Hepatocyte (in vitro differentiated cells): ENCODE results near the gene CHKA. TPM values are rescaled to one million over a fixed set of nuclear protein-coding genes. Genes with fewer than 3 reads are reported as not detected.

ENCODE experiments used
- DNase-seq: peaks from one replicate; pipeline ENCODE4 v3.0.0-alpha.2; 2016; ENCODE audit warnings: low spot score
- H2AFZ ChIP-seq: fragments of 200-600 bp; sonication (generic); 2 replicates; pipeline ENCODE4 v1.6.0; 2016; ENCODE audit warnings: antibody characterized with exemption, mild to moderate bottlenecking
- H3K27ac ChIP-seq: fragments of 200-600 bp; sonication (generic); 2 replicates; pipeline ENCODE4 v1.5.1; 2016; ENCODE audit warnings: mild to moderate bottlenecking
- H3K27me3 ChIP-seq: fragments of 200-600 bp; sonication (generic); 2 replicates; pipeline ENCODE4 v1.6.1; 2016
- H3K36me3 ChIP-seq: fragments of 200-600 bp; sonication (generic); replicated peaks from 2 replicates; pipeline ENCODE4 v1.5.1; 2016; ENCODE audit warnings: low read depth; ENCODE audit not compliant: insufficient read depth
- H3K4me1 ChIP-seq: fragments of 200-600 bp; sonication (generic); 2 replicates; pipeline ENCODE4 v1.5.1; 2016; ENCODE audit warnings: mild to moderate bottlenecking, moderate library complexity; ENCODE audit not compliant: insufficient read depth
- H3K4me2 ChIP-seq: fragments of 200-600 bp; sonication (generic); 2 replicates; pipeline ENCODE4 v1.6.0; 2016
- H3K4me3 ChIP-seq: fragments of 200-600 bp; sonication (generic); 2 replicates; pipeline ENCODE4 v1.5.1; 2016; ENCODE audit warnings: mild to moderate bottlenecking
- H3K79me2 ChIP-seq: fragments of 200-600 bp; sonication (generic); 2 replicates; pipeline ENCODE4 v1.6.0; 2017; ENCODE audit warnings: mild to moderate bottlenecking
- H3K9me2 ChIP-seq: fragments of 200-600 bp; sonication (generic); replicated peaks from 2 replicates; pipeline ENCODE4 v1.6.0; 2017; ENCODE audit warnings: mild to moderate bottlenecking; ENCODE audit not compliant: insufficient read depth
- H3K9me3 ChIP-seq: fragments of 200-600 bp; sonication (generic); 2 replicates; pipeline ENCODE4 v1.5.1; 2016; ENCODE audit warnings: low read depth, mild to moderate bottlenecking
- H4K20me1 ChIP-seq: fragments of 200-600 bp; sonication (generic); 2 replicates; pipeline ENCODE4 v1.6.0; 2016; ENCODE audit warnings: mild to moderate bottlenecking; ENCODE audit not compliant: insufficient read depth, poor library complexity, severe bottlenecking
- CTCF ChIP-seq: fragments of 200-600 bp; sonication (generic); IDR thresholded peaks from 2 replicates; pipeline ENCODE4 v1.5.1; 2016; ENCODE audit warnings: antibody characterized with exemption, mild to moderate bottlenecking; ENCODE audit not compliant: poor library complexity
- EZH2 ChIP-seq: fragments of 200-600 bp; sonication (generic); IDR thresholded peaks from 2 replicates; pipeline ENCODE4 v1.6.1; 2016; ENCODE audit warnings: antibody characterized with exemption, mild to moderate bottlenecking, borderline replicate concordance
- EZH2phosphoT487 ChIP-seq: fragments of 200-600 bp; sonication (generic); IDR thresholded peaks from one replicate; pipeline ENCODE4 v1.6.1; 2018; ENCODE audit warnings: antibody characterized with exemption, mild to moderate bottlenecking, low read depth, moderate library complexity; ENCODE audit not compliant: unreplicated experiment, severe bottlenecking
- WGBS: methylation state at CpG from one replicate; pipeline ENCODE4 v1.1.6; 2016; ENCODE audit warnings: low lambda C conversion rate; ENCODE audit errors: missing lambda C conversion rate; 5-methylcytosine and 5-hydroxymethylcytosine counted together
- polyA plus RNA-seq: library from polyadenylated mRNA; unstranded; fragments of >200 nt; fragmentation: Nextera tagmentation; extraction: Ambion mirVana; gene quantifications from 2 replicates; pipeline ENCODE4 v1.2.1, GENCODE V29; 2016
- total RNA-seq: library from RNA; depleted of rRNA; stranded (reverse); fragments of >200 nt; gene quantifications from 2 replicates; pipeline ENCODE4 v1.2.3, GENCODE V29; 2014

CHKA gene
- total and polyA plus RNA-seq, 2 experiments from 2014 or later, result 70.0 to 117 TPM

DNA sequence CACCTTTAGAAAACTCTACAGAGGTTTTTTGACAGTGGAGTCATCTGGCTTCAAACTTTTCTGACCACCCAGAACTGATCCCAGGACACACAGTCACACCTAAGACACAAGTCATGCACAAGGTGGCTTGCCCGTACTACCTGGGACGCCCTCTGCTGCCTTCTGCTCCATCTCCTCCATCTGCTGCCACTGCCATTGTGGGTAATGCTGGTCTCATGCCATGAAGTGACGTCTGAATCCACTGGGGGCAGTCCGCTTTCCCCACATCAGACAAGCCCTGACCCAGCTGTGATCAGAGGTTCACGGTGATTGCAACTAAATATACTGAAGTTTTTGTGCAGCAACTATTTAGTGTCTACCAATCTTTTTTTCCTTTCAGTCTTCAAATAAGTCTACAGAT, 96.1 kb downstream of the CHKA start:
- no peaks in the 10 kb centered on the region for H3K36me3 ChIP-seq
- H3K4me3 ChIP-seq, result no peak overlapping the region
- H3K79me2 ChIP-seq, result peaks cover 5% of the 10 kb centered on the region
- WGBS, result 86% methylated on average over 5 of the region's 5 CpGs
- no peaks in the 10 kb centered on the region for H3K27me3 ChIP-seq
- H3K4me2 ChIP-seq, result no peak overlapping the region
- DNase-seq, result no peak
- TF ChIP-seq EZH2phosphoT487 (no peak), CTCF (no peak), EZH2 (no peak)
- peaks cover 5% of the 10 kb centered on the region for H3K4me1 ChIP-seq
- H3K9me3 ChIP-seq, result no peaks in the 10 kb centered on the region
- no peaks in the 10 kb centered on the region for H3K9me2 ChIP-seq
- H3K27ac ChIP-seq, result no peak overlapping the region
- H2AFZ ChIP-seq, result no peak overlapping the region
- no peaks in the 10 kb centered on the region for H4K20me1 ChIP-seq

DNA sequence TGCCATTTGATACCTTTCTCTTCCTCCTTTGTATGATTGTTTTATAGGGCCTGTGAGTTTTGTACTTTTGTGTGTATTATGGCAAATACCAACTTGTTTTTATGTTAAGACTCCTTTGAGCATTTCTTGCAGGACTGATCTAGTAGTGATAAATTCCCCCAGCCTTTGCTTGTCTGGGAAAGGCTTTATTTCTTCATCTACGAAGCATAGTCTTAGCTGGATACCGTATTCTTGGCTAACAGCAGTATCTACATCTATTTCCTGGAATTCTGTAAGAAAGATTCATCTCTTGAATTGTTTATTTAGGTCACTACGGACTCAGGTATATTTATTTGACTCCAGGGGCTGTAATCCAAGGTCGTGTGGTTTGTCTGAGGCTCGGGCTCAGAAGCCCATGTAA, 96.7 kb downstream of the CHKA start:
- Histone ChIP-seq H2AFZ (no peak overlapping the region), H3K79me2 (peaks cover 2% of the 10 kb centered on the region), H3K9me2 (no peaks in the 10 kb centered on the region), H3K9me3 (no peaks in the 10 kb centered on the region), H3K27me3 (no peaks in the 10 kb centered on the region), H4K20me1 (no peaks in the 10 kb centered on the region), H3K27ac (no peak overlapping the region), H3K4me1 (peaks cover 2% of the 10 kb centered on the region), H3K4me2 (no peak overlapping the region), H3K36me3 (no peaks in the 10 kb centered on the region), H3K4me3 (no peak overlapping the region)
- WGBS, result 89% methylated on average over 5 of the region's 5 CpGs
- DNase-seq, result no peak
- no peak for TF ChIP-seq EZH2
- TF ChIP-seq EZH2phosphoT487, result no peak
- no peak for TF ChIP-seq CTCF

- no peaks in the 10 kb centered on the region for H3K9me3 ChIP-seq
- no peak overlapping the region for H3K4me2 ChIP-seq
- no peaks in the 10 kb centered on the region for H3K9me2 ChIP-seq
- no peaks in the 10 kb centered on the region for H3K79me2 ChIP-seq
- no peaks in the 10 kb centered on the region for H3K27me3 ChIP-seq
- H3K36me3 ChIP-seq, result no peaks in the 10 kb centered on the region
- TF ChIP-seq CTCF, result no peak
- TF ChIP-seq EZH2, result no peak
- TF ChIP-seq EZH2phosphoT487, result no peak
- DNase-seq, result no peak
- 95% methylated on average over 13 of the region's 13 CpGs for WGBS
- no peak overlapping the region for H3K27ac ChIP-seq
- H3K4me3 ChIP-seq, result no peak overlapping the region
- no peak overlapping the region for H2AFZ ChIP-seq
- H4K20me1 ChIP-seq, result no peaks in the 10 kb centered on the region
- no peaks in the 10 kb centered on the region for H3K4me1 ChIP-seq
These were observed 98.7 kb downstream of the CHKA start for GRCh38 chr11:68022531-68022930.

GRCh38 chr11:68021167-68021787, 99.9 kb downstream of the CHKA start:
- Histone ChIP-seq H2AFZ (no peak overlapping the region), H3K4me2 (no peak overlapping the region), H3K4me3 (no peak overlapping the region), H3K79me2 (no peaks in the 10 kb centered on the region), H3K9me2 (no peaks in the 10 kb centered on the region), H3K4me1 (peaks cover 10% of the 10 kb centered on the region), H4K20me1 (no peaks in the 10 kb centered on the region), H3K27me3 (no peaks in the 10 kb centered on the region), H3K36me3 (no peaks in the 10 kb centered on the region), H3K9me3 (no peaks in the 10 kb centered on the region), H3K27ac (no peak overlapping the region)
- WGBS, result 57% methylated on average over 19 of the region's 27 CpGs
- TF ChIP-seq EZH2 (no peak), CTCF (peak; percentile 38)
- DNase-seq, result peak; percentile 68
